ENCODE measurements around the gene DTNBP1. TPM values are rescaled to one million over a fixed set of nuclear protein-coding genes. Genes with fewer than 3 reads are reported as not detected.

DTNBP1 gene
- total RNA-seq, 1 donor from 2014 or later: 18.2 TPM

GRCh38 chr6:15629487-15629886, 33.3 kb downstream of the DTNBP1 start:
- no peak overlapping the region for H3K27ac ChIP-seq
- no peak for DNase-seq (ENCODE audit: extremely low spot score in 2 of 2)
- no peaks in the 10 kb centered on the region for H3K9me3 ChIP-seq
- intact Hi-C loops (cut with DNase I): loop anchor here (10.0 kb wide), 1 partner anchor 125 kb away; no protein-coding TSS in a partner anchor
- peaks cover 0 to 4% of the 10 kb centered on the region in 2 donors for H3K36me3 ChIP-seq
- H3K4me1 ChIP-seq: no peaks in the 10 kb centered on the region
- H3K4me3 ChIP-seq: no peak overlapping the region
- TF ChIP-seq POLR2AphosphoS5 (IDR thresholded peaks at IDR 0.05; ENCODE audit: insufficient read depth in 1 of 2, low read depth in 1 of 2): no peak
- TF ChIP-seq POLR2A (IDR thresholded peaks at IDR 0.05): no peak
- no peak for TF ChIP-seq CTCF (IDR thresholded peaks at IDR 0.05)
- H3K27me3 ChIP-seq: no peaks in the 10 kb centered on the region

GRCh38 chr6:15628499-15629131, 34.2 kb downstream of the DTNBP1 start:
- no peak overlapping the region for H3K27ac ChIP-seq

GRCh38 chr6:15627821-15628220, 35.0 kb downstream of the DTNBP1 start:
- Histone ChIP-seq H3K36me3 (peaks cover 0 to 4% of the 10 kb centered on the region in 2 donors), H3K27ac (no peak overlapping the region), H3K27me3 (no peaks in the 10 kb centered on the region), H3K4me3 (no peak overlapping the region), H3K4me1 (no peaks in the 10 kb centered on the region), H3K9me3 (no peaks in the 10 kb centered on the region)
- intact Hi-C loops (cut with DNase I): loop anchor here (10.0 kb wide), 1 partner anchor 123 kb away; no protein-coding TSS in a partner anchor
- DNase-seq (ENCODE audit: extremely low spot score in 2 of 2): no peak
- no peak for TF ChIP-seq POLR2A (IDR thresholded peaks at IDR 0.05)
- no peak for TF ChIP-seq CTCF (IDR thresholded peaks at IDR 0.05)
- no peak for TF ChIP-seq POLR2AphosphoS5 (IDR thresholded peaks at IDR 0.05; ENCODE audit: insufficient read depth in 1 of 2, low read depth in 1 of 2)

More at GRCh38 chr6:15628499-15629131, 34.2 kb downstream of the DTNBP1 start:
- Histone ChIP-seq H3K27me3 (no peaks in the 10 kb centered on the region), H3K9me3 (no peaks in the 10 kb centered on the region), H3K4me1 (no peaks in the 10 kb centered on the region), H3K4me3 (no peak overlapping the region), H3K36me3 (peaks cover 0 to 4% of the 10 kb centered on the region in 2 donors)
- DNase-seq (ENCODE audit: extremely low spot score in 2 of 2): no peak
- intact Hi-C loops (cut with DNase I): loop anchor here (10.0 kb wide), 1 partner anchor 124 kb away; no protein-coding TSS in a partner anchor
- TF ChIP-seq POLR2AphosphoS5 (IDR thresholded peaks at IDR 0.05; ENCODE audit: insufficient read depth in 1 of 2, low read depth in 1 of 2): no peak
- no peak for TF ChIP-seq CTCF (IDR thresholded peaks at IDR 0.05)
- no peak for TF ChIP-seq POLR2A (IDR thresholded peaks at IDR 0.05)

- no peak overlapping the region for H3K4me3 ChIP-seq
- no peaks in the 10 kb centered on the region for H3K4me1 ChIP-seq
- intact Hi-C loops (cut with DNase I): loop anchor here (10.0 kb wide), 1 partner anchor 122 kb away; no protein-coding TSS in a partner anchor
- H3K9me3 ChIP-seq: no peaks in the 10 kb centered on the region
- H3K27me3 ChIP-seq: no peaks in the 10 kb centered on the region
- H3K36me3 ChIP-seq: peaks cover 0 to 4% of the 10 kb centered on the region in 2 donors
- DNase-seq (ENCODE audit: extremely low spot score in 2 of 2): no peak
- no peak overlapping the region for H3K27ac ChIP-seq
- TF ChIP-seq CTCF (IDR thresholded peaks at IDR 0.05) (no peak), POLR2A (IDR thresholded peaks at IDR 0.05) (no peak), POLR2AphosphoS5 (IDR thresholded peaks at IDR 0.05; ENCODE audit: insufficient read depth in 1 of 2, low read depth in 1 of 2) (no peak)
Observed at GRCh38 chr6:15626878-15627674, 35.8 kb downstream of the DTNBP1 start.

All from vagina (tissue), 2 donors.